HCT116 (cell line): Measurements from ENCODE around the gene KAT6B. TPM values are rescaled to one million over a fixed set of nuclear protein-coding genes. Genes with fewer than 3 reads are reported as not detected.

Experiments used
- ATAC-seq: fragments of 200-7000 bp; cut with Tn5 transposase; 2 replicates; pipeline ENCODE4 v1.9.1; 2020; ENCODE audit warnings: mild to moderate bottlenecking, moderate library complexity
- BruUV-seq: library from RNA; stranded (reverse); fragments of 400-500 nt; replicated peaks from 2 replicates; lab custom pipeline; 2021; lab: Mats Ljungman, UMichigan
- CTCF ChIA-PET: fragments of 300-600 bp; sonication (Branson Sonifier 250); formaldehyde crosslinking; loops from one replicate; lab custom pipeline; 2021; ENCODE audit warnings: antibody characterized with exemption; lab: Charles Lee
- POLR2A ChIA-PET: fragments of 300-600, 350-600 bp; sonication (Branson Sonifier 250); formaldehyde crosslinking; loops from one replicate; lab custom pipeline; 2021; ENCODE audit warnings: antibody characterized with exemption; lab: Charles Lee
- RAD21 ChIA-PET, 2 experiments: fragments of 300-600 bp; sonication (Branson Sonifier 250); formaldehyde crosslinking; loops; one replicate each; lab custom pipeline; 2023; ENCODE audit warnings: low total read pairs in 2 of 2; ENCODE audit not compliant: uncharacterized antibody in 2 of 2, unreplicated experiment in 2 of 2, low non-redundant PET in 1 of 2; lab: Charles Lee
- DNase-seq: peaks from one replicate; pipeline ENCODE4 v3.0.0-alpha.2; 2010; ENCODE audit warnings: low read depth, low spot score
- H2AFZ ChIP-seq: fragments of 200-600 bp; shearing (Covaris generic), sonication (generic); 2 replicates; pipeline ENCODE4 v1.6.1; 2017; ENCODE audit warnings: low read depth, mixed run types, mixed read lengths, antibody characterized with exemption, low read length; ENCODE audit not compliant: poor library complexity, severe bottlenecking
- H3K27ac ChIP-seq: 2 replicates; pipeline ENCODE4 v1.5.1; 2012; ENCODE audit warnings: low read depth, low read length
- H3K27me3 ChIP-seq: fragments of 200-600 bp; sonication (generic); 2 replicates; pipeline ENCODE4 v1.6.1; 2016; ENCODE audit warnings: mixed run types, low read length, mixed read lengths; ENCODE audit not compliant: insufficient read depth
- H3K36me3 ChIP-seq, 2 experiments: fragments of 200-500 bp in 1 of 2; fragments of 200-600 bp in 1 of 2; sonication (Bioruptor generic) in 1 of 2; sonication (generic) in 1 of 2; 2 replicates each; pipeline versions ENCODE4 v1.5.1 to v1.6.1; 2014 to 2016; ENCODE audit warnings: low read length in 2 of 2, inconsistent platforms in 1 of 2, mixed read lengths in 1 of 2, mixed run types in 1 of 2; ENCODE audit not compliant: insufficient read depth in 2 of 2, control insufficient read depth in 1 of 2
- H3K4me1 ChIP-seq, 2 experiments: fragments of 200-600 bp in 1 of 2; sonication (generic) in 1 of 2; 2 replicates each; pipeline versions ENCODE4 v1.5.1 to v1.6.1; 2012 to 2017; ENCODE audit warnings: low read length in 2 of 2, inconsistent platforms in 1 of 2, mild to moderate bottlenecking in 1 of 2, mixed read lengths in 1 of 2, mixed run types in 1 of 2, moderate library complexity in 1 of 2; ENCODE audit not compliant: insufficient read depth in 2 of 2, control insufficient read depth in 1 of 2
- H3K4me2 ChIP-seq: fragments of 200-600 bp; sonication (generic); 2 replicates; pipeline ENCODE4 v1.6.1; 2017; ENCODE audit warnings: mixed run types, low read length, mixed read lengths
- H3K4me3 ChIP-seq, 2 experiments: fragments of 200-600 bp in 1 of 2; sonication (generic) in 1 of 2; replicated peaks in 1 of 2; 2 replicates each; pipeline ENCODE4 v1.5.1; 2011 to 2016; ENCODE audit warnings: low read length in 2 of 2, control low read depth in 1 of 2, low read depth in 1 of 2, mild to moderate bottlenecking in 1 of 2, mixed read lengths in 1 of 2, mixed run types in 1 of 2
- H3K79me2 ChIP-seq: fragments of 200-600 bp; sonication (generic); 2 replicates; pipeline ENCODE4 v1.6.1; 2017; ENCODE audit warnings: mild to moderate bottlenecking, mixed run types, low read length, moderate library complexity, mixed read lengths; ENCODE audit not compliant: insufficient read depth
- H3K9ac ChIP-seq: fragments of 200-600 bp; sonication (generic); 2 replicates; pipeline ENCODE4 v1.6.1; 2016; ENCODE audit warnings: low read length, mixed read lengths
- H3K9me2 ChIP-seq: fragments of 200-600 bp; sonication (generic), shearing (Covaris generic); 2 replicates; pipeline ENCODE4 v1.6.1; 2017; ENCODE audit warnings: mixed run types, mild to moderate bottlenecking, moderate library complexity; ENCODE audit not compliant: insufficient read depth
- H3K9me3 ChIP-seq, 2 experiments: fragments of 200-500 bp in 1 of 2; fragments of 200-600 bp in 1 of 2; sonication (Bioruptor generic) in 1 of 2; sonication (generic) in 1 of 2; 2 replicates each; pipeline ENCODE4 v1.6.1; 2014 to 2017; ENCODE audit warnings: low read length in 2 of 2, mixed read lengths in 2 of 2, inconsistent platforms in 1 of 2, low read depth in 1 of 2, mild to moderate bottlenecking in 1 of 2, mixed run types in 1 of 2, moderate library complexity in 1 of 2; ENCODE audit not compliant: control insufficient read depth in 1 of 2, insufficient read depth in 1 of 2
- H4K20me1 ChIP-seq: fragments of 200-600 bp; sonication (generic), shearing (Covaris generic); 2 replicates; pipeline ENCODE4 v1.6.1; 2017; ENCODE audit warnings: mixed run types, mild to moderate bottlenecking, moderate library complexity; ENCODE audit not compliant: insufficient read depth
- ATF3 ChIP-seq: IDR thresholded peaks from 2 replicates; pipeline ENCODE4 v1.6.1; 2012
- CBX3 ChIP-seq: IDR thresholded peaks from 2 replicates; pipeline ENCODE4 v1.6.1; 2012; ENCODE audit warnings: low read depth
- CTCF ChIP-seq, 3 experiments: fragments of 200-600 bp in 1 of 3; sonication (generic) in 1 of 3; IDR thresholded peaks in 2 of 3; conservative IDR thresholded peaks in 1 of 3; 2 replicates each; pipeline ENCODE4 v1.5.1; 2012 to 2017; ENCODE audit warnings: low read depth in 2 of 3, low read length in 2 of 3, antibody characterized with exemption in 1 of 3, borderline replicate concordance in 1 of 3, control low read depth in 1 of 3, mild to moderate bottlenecking in 1 of 3, mixed read lengths in 1 of 3, mixed run types in 1 of 3, moderate library complexity in 1 of 3; ENCODE audit not compliant: insufficient read depth in 1 of 3
- EGR1 ChIP-seq: IDR thresholded peaks from 2 replicates; pipeline ENCODE4 v1.6.1; 2012; ENCODE audit warnings: low read depth
- ELF1 ChIP-seq: IDR thresholded peaks from 2 replicates; pipeline ENCODE4 v1.6.1; 2012; ENCODE audit warnings: low read depth, borderline replicate concordance
- EZH2phosphoT487 ChIP-seq: fragments of 200-600 bp; IDR thresholded peaks from 2 replicates; pipeline ENCODE4 v1.6.1; 2018; ENCODE audit warnings: antibody characterized with exemption, borderline replicate concordance
- FOSL1 ChIP-seq: IDR thresholded peaks from 2 replicates; pipeline ENCODE4 v1.6.1; 2012; ENCODE audit warnings: low read depth
- JUND ChIP-seq: IDR thresholded peaks from 2 replicates; pipeline ENCODE4 v1.6.1; 2012
- MAX ChIP-seq: IDR thresholded peaks from 2 replicates; pipeline ENCODE4 v1.6.1; 2012
- POLR2AphosphoS5 ChIP-seq: IDR thresholded peaks from 2 replicates; pipeline ENCODE4 v1.6.1; 2011; ENCODE audit warnings: mild to moderate bottlenecking, low read depth, low read length, moderate library complexity
- RAD21 ChIP-seq: IDR thresholded peaks from 2 replicates; pipeline ENCODE4 v1.6.1; 2012; ENCODE audit warnings: low read depth, mild to moderate bottlenecking
- REST ChIP-seq: IDR thresholded peaks from 2 replicates; pipeline ENCODE4 v1.6.1; 2012; ENCODE audit warnings: low read depth
- SIN3A ChIP-seq: IDR thresholded peaks from 2 replicates; pipeline ENCODE4 v1.6.1; 2012; ENCODE audit warnings: low read depth
- SP1 ChIP-seq: IDR thresholded peaks from 2 replicates; pipeline ENCODE4 v1.6.1; 2012; ENCODE audit warnings: low read depth
- YY1 ChIP-seq: IDR thresholded peaks from 2 replicates; pipeline ENCODE4 v1.6.1; 2011; ENCODE audit warnings: low read length, low read depth, moderate library complexity, mild to moderate bottlenecking; ENCODE audit not compliant: insufficient replicate concordance; ENCODE audit errors: extremely low read depth
- ZFX ChIP-seq: fragments of 450-650 bp; IDR thresholded peaks from 2 replicates; pipeline ENCODE4 v1.6.1; 2017
- ZNF274 ChIP-seq: fragments of 200-500 bp; sonication (Bioruptor generic); IDR thresholded peaks from 2 replicates; pipeline ENCODE4 v1.6.1; 2014; ENCODE audit warnings: mild to moderate bottlenecking, low read depth, low read length, inconsistent platforms
- intact Hi-C: fragments of 100-400 bp; cut with micrococcal nuclease; formaldehyde crosslinking; loops from 2 replicates; pipeline ENCODE4 v1.10.0; 2022
- total RNA-seq: library from RNA; stranded (reverse); gene quantifications from one replicate; pipeline ENCODE4 v1.2.1, GENCODE V29; 2021; ENCODE audit not compliant: unreplicated experiment

KAT6B gene
- total RNA-seq, 1 experiment from 2014 or later = 17.8 TPM

- Histone ChIP-seq H3K36me3 (no peaks in the 10 kb centered on the region), H4K20me1 (no peaks in the 10 kb centered on the region), H3K79me2 (0 out of 2 replicates have a peak, but pooled peaks cover 4% of the 10 kb centered on the region), H3K27ac (no peak overlapping the region), H3K4me3 (no peak overlapping the region), H3K9me2 (no peaks in the 10 kb centered on the region), H3K9me3 (no peaks in the 10 kb centered on the region), H2AFZ (no peak overlapping the region), H3K4me1 (no peaks in the 10 kb centered on the region), H3K4me2 (no peak overlapping the region), H3K27me3 (no peaks in the 10 kb centered on the region), H3K9ac (no peak overlapping the region)
- ChIA-PET RAD21 (no interaction called here), CTCF (no interaction called here), POLR2A (no interaction called here)
- intact Hi-C loops = loop anchor here (2.0 kb wide), 1 partner anchor 131 kb away; no protein-coding TSS in a partner anchor
- TF ChIP-seq ATF3 = no peak
- TF ChIP-seq CBX3 = no peak
- no peak for TF ChIP-seq EZH2phosphoT487
- TF ChIP-seq YY1 = no peak
- no peak for TF ChIP-seq POLR2AphosphoS5
- TF ChIP-seq SP1 = no peak
- no peak for TF ChIP-seq RAD21
- no peak for TF ChIP-seq ZFX
- no peak for TF ChIP-seq ZNF274
- TF ChIP-seq REST = no peak
- TF ChIP-seq EGR1 = no peak
- no peak for TF ChIP-seq MAX
- TF ChIP-seq CTCF (IDR thresholded peaks at IDR 0.05 in 2 of 3, conservative IDR thresholded peaks at IDR 0.05 in 1 of 3; ENCODE audit: borderline replicate concordance in 1 of 3, insufficient read depth in 1 of 3, low read depth in 2 of 3, low read length in 2 of 3) = no peak
- no peak for TF ChIP-seq JUND
- TF ChIP-seq FOSL1 = no peak
- no peak for TF ChIP-seq SIN3A
- no peak for TF ChIP-seq ELF1
- no peak for DNase-seq
- no TSS peak for BruUV-seq
- ATAC-seq = no peak
These were observed 61.3 kb downstream of the KAT6B start for GRCh38 chr10:74887614-74888284.
